Kidney epithelial cell (primary cell): ENCODE data around the gene RFLNA. TPM values are rescaled to one million over a fixed set of nuclear protein-coding genes. Genes with fewer than 3 reads are reported as not detected.

ENCODE experiments used
- DNase-seq: peaks from one replicate; pipeline ENCODE4 v3.0.0-alpha.2; 2010; ENCODE audit warnings: low read depth
- H3K27me3 ChIP-seq: 2 replicates; pipeline ENCODE4 v1.6.0; 2011; ENCODE audit warnings: low read length; ENCODE audit not compliant: control insufficient read depth, insufficient read depth
- H3K36me3 ChIP-seq: 2 replicates; pipeline ENCODE4 v1.5.1; 2011; ENCODE audit warnings: low read length; ENCODE audit not compliant: control insufficient read depth, insufficient read depth
- H3K4me3 ChIP-seq: 2 replicates; pipeline ENCODE4 v1.5.1; 2011; ENCODE audit warnings: low read depth, mild to moderate bottlenecking, control low read depth, low read length
- CTCF ChIP-seq: IDR thresholded peaks from 2 replicates; pipeline ENCODE4 v1.5.1; 2011; ENCODE audit warnings: mild to moderate bottlenecking, moderate library complexity, low read length, control low read depth, inconsistent platforms; ENCODE audit not compliant: insufficient read depth, poor library complexity, severe bottlenecking
- total RNA-seq: library from RNA; depleted of rRNA; stranded (reverse); fragments of >200 nt; gene quantifications from 2 replicates; pipeline ENCODE4 v1.2.3, GENCODE V29; 2015

RFLNA gene
- total RNA-seq, 1 donor from 2014 or later = 0.54 TPM

- DNase-seq = no peak
- Histone ChIP-seq H3K27me3 (peaks cover 36% of the 10 kb centered on the region), H3K4me3 (no peak overlapping the region), H3K36me3 (no peaks in the 10 kb centered on the region)
- TF ChIP-seq CTCF = no peak
Measured at GRCh38 chr12:124278389-124279101, 16.3 kb upstream of the RFLNA start.

- Histone ChIP-seq H3K36me3 (no peaks in the 10 kb centered on the region), H3K4me3 (no peak overlapping the region), H3K27me3 (peaks cover 38% of the 10 kb centered on the region)
- TF ChIP-seq CTCF = no peak
- DNase-seq = no peak
Measured at GRCh38 chr12:124279315-124279714, 15.6 kb upstream of the RFLNA start.

GRCh38 chr12:124279846-124280360 is 15.0 kb upstream of the RFLNA start:
- DNase-seq = no peak
- TF ChIP-seq CTCF = no peak
- Histone ChIP-seq H3K4me3 (no peak overlapping the region), H3K36me3 (no peaks in the 10 kb centered on the region), H3K27me3 (peaks cover 39% of the 10 kb centered on the region)

GRCh38 chr12:124281309-124281708 is 13.6 kb upstream of the RFLNA start:
- no peak for DNase-seq
- Histone ChIP-seq H3K27me3 (peaks cover 39% of the 10 kb centered on the region), H3K36me3 (no peaks in the 10 kb centered on the region), H3K4me3 (no peak overlapping the region)
- TF ChIP-seq CTCF = no peak

- TF ChIP-seq CTCF = no peak
- DNase-seq = no peak
- peaks cover 34% of the 10 kb centered on the region for H3K27me3 ChIP-seq
Measured at GRCh38 chr12:124282287-124282686, 12.6 kb upstream of the RFLNA start.

GRCh38 chr12:124283326-124283725 is 11.6 kb upstream of the RFLNA start:
- no peak overlapping the region for H3K4me3 ChIP-seq
- no peaks in the 10 kb centered on the region for H3K36me3 ChIP-seq
- peaks cover 24% of the 10 kb centered on the region for H3K27me3 ChIP-seq
- TF ChIP-seq CTCF = no peak
- DNase-seq = no peak

More at GRCh38 chr12:124282287-124282686, 12.6 kb upstream of the RFLNA start:
- H3K4me3 ChIP-seq = no peak overlapping the region
- no peaks in the 10 kb centered on the region for H3K36me3 ChIP-seq
